H1 (cell line): ENCODE measurements around the gene FLT1.

Experiments
- JUND ChIP-seq: IDR thresholded peaks from 2 replicates; pipeline ENCODE4 v1.6.1; 2011; ENCODE audit warnings: mild to moderate bottlenecking, improper control_type of control experiment, low read length
- POLR2A ChIP-seq, 2 experiments: IDR thresholded peaks; 1 replicate in 1 of 2; 2 replicates in 1 of 2; pipeline ENCODE4 v1.6.1; 2011; ENCODE audit warnings: low read depth in 2 of 2, low read length in 2 of 2, mild to moderate bottlenecking in 2 of 2; ENCODE audit errors: control extremely low read depth in 1 of 2
- RXRA ChIP-seq: IDR thresholded peaks from 2 replicates; pipeline ENCODE4 v1.6.1; 2011; ENCODE audit warnings: low read depth, mild to moderate bottlenecking, low read length, moderate library complexity; ENCODE audit not compliant: insufficient read depth
- SP1 ChIP-seq: IDR thresholded peaks from 2 replicates; pipeline ENCODE4 v1.6.1; 2011; ENCODE audit warnings: low read depth, low read length
- TAF1 ChIP-seq: IDR thresholded peaks from 2 replicates; pipeline ENCODE4 v1.6.1; 2011; ENCODE audit warnings: mild to moderate bottlenecking, low read depth, low read length

- no peak for TF ChIP-seq RXRA
- no peak for TF ChIP-seq POLR2A (IDR thresholded peaks at IDR 0.05; ENCODE audit: control extremely low read depth in 1 of 2, low read depth in 2 of 2, low read length in 2 of 2)
- no peak for TF ChIP-seq SP1
- TF ChIP-seq JUND: no peak
- no peak for TF ChIP-seq TAF1
Observed at GRCh38 chr13:28541966-28542365, 47.0 kb upstream of the FLT1 start.
